ENCODE data around the gene OLFM2.

OLFM2 gene

DNA sequence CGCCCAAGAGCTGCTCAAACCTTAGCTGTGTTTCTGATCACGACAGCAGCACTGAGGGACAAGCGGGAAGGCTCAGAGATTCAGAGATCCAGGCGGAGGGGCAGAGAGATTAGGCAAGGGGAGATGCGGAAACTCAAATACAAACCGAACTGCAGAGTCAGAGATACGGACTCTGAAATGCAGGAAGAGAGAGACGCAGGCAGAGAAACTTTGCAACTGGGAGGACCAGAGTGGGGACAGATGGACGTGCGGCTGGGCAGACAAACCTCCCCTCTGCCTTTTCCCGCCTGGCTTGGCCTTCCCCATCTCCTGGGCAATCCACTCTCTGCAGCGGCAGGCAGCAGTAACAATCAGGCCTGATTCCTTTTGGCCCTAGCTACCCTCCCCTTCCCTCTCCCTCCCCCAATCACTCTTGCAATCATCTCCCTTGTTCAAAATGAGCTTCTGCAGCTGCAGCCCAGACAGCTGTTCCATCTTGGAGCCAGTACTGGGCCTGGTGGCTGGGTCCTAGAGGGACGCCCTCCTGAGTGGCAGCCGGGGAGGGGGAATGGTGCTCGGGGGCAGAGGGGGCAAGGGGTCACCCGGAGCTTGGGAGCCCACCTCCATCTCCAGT is 29.7 kb downstream of the OLFM2 start:
- no peak for DNase-seq (ENCODE audit: low spot score)

DNA sequence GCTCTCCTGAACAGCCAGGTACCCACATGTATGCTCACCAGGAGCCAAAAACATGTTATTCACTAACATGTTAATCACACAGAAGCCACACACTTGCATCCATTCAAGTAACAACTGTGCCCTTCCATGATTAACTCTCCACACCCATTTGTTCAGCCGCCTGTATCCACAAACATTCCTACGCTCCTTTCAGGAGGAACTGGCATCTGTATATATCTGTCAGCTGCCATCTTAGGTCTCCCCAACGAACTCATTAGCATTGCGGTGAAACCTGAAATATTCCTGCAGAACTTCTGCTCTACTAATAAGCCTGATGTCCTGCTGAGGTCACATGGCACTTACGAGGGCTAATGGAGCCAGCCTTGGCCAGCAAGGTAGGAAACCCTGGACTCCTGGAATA is 33.0 kb downstream of the OLFM2 start:
- DNase-seq (ENCODE audit: low spot score) = no peak

DNA sequence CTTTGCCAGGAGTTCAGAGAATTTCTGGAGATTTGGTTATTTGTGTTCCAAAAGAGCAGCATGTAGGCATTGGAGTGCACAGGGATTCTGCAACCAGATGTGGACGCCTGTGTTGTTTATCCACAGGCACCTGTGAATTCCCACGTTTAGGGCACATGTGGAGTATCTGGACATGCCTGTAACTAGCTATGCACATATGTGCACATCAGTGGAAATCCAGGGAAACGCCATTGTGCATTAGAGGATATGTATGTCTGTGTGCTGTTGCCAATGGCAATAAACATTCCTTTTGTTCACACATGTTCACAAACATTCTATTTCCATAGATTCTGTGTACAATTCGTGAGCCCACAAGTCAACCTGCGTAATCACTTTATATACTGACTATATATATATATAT is 34.7 kb downstream of the OLFM2 start:
- DNase-seq (ENCODE audit: low spot score) = no peak

DNA sequence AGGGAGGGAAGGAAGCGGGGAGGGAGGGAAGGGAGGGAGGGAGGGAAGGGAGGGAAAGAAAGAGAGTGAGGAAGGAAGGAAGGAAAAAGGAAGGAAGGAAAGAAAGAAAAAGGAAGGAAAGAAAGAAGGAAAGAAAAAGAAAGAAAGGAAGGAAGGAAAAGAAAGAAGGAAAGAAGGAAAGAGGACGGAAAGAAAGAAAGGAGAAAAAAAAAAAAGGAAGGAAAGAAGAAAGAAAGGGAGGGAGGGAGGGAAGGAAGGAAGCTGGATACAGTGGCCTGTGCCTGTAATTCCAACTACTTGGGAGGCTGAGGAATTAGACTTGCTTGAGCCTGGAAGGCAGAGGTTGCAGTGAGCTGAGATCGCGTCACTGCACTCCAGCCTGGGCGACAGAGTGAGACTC is 35.3 kb downstream of the OLFM2 start:
- DNase-seq (ENCODE audit: low spot score) = no peak

DNA sequence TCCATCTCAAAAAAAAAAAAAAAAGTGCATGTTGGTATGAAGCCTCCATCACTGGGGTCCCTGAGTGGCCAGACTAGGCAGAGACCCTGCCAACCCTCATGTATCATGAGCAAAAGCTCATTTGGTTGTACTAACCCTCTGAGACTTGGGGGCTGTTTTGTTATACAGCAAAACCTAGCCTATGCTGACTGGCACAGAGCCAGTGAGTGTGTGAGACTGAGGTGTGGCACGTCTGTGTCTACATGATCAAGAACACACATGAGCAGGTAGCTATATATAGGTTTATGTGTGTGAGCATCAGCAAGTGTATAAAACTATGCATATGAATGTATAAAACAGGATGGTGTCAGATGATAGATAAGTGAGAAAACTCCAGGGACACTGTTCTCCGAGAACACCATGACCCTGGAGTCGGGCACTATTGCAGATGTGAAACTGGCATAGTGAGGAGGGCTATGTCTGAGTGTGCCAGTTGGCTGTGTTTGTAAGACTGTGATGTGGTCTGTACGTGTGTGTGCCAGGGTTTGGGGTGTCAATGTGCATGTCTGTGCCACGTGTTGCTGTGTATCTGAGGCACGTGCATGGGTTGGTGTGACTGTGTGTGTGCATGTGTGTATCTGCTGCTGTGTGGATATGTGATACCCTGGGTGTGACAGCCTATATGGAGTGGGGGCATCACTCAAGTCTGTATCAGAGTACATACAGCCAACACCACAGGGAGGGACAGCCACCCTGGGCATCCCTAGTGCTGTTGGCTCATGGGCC is 44.5 kb downstream of the OLFM2 start:
- no peak for DNase-seq (ENCODE audit: low spot score)

DNA sequence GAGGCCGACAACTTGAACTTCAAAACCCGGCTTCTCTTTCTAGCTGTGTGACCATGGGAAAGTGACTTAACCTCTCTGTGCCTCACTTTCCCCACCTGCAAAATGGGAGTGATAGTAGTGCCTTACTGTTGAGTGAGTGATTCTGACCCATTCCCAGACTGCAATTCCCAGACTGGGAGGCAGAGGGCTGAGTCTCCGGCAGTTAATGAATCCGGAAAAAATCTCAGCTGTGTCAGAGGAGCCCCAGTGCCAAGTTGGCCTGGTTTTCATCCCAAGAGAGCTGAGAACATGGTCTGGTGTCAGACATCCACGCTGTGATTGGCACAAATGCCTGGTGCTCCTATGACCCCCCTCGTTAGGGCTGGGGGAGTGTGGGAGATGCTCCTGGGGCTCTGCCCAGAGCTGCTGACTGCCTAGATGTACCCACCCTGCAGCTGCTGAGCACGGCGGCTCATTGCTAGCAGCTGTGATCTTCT is 51.2 kb downstream of the OLFM2 start:
- DNase-seq (ENCODE audit: low spot score) = peak; percentile 37

DNA sequence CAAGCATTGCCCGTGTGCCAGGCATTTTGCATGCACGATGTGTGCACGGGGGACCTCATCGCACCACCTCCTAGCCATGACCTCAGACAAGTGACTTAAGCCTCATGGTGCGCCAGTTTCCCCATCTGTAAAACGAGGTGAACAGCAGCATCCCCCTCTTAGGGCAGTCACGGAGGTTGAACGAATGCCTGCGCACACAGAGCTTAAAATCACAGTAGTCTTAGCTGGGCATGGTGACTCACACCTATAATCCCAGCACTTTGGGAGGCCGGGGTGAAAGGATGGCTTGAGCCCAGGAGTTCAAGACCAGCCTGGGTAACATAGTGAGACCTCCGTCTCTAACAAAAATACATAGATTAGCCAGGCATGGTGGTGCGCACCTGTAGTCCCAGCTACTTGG is 52.6 kb downstream of the OLFM2 start:
- no peak for DNase-seq (ENCODE audit: low spot score)

DNA sequence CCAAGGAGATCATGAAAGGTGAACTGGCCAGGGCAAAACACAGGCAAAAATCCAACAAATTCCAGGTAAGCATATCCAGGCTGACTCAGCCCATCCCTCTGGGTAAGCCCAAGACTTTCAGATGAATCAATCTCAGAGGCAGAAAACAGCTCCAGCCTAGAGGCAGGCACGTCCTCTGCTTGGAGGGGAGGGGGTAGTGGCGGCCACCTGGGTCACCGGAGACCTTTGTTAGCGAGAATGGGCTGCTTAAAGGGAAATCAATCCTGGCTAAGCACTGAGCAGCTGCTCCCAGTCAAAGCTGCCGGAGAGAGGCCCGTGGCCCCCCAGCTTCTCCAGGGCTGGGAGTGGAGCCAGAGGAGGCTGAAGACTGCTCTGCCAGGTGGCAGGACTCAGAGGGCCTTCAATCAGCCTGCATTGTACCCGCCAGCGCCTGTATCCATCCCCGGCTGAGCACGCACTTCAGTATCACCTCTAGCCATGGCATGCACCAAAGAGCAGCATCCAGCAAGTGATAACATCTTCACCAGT is 53.0 kb downstream of the OLFM2 start:
- DNase-seq (ENCODE audit: low spot score) = no peak

DNA sequence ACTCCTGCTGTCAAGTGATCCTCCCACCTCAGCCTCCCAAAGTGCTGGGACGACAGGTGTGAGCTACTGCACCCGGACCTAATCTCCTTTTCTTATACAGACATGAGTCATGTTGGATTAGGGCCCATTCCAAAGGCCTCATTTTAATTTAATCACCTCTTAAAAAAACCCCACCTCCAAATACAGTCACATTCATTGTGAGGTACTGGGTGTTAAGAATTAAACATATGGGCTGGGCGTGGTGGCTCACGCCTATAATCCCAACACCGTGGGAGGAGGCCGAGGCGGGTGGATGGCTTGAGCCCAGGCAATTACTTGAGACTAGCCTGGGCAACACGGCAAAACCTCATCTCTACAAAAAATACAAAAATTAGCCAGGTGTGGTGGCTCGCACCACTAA is 54.6 kb downstream of the OLFM2 start:
- DNase-seq (ENCODE audit: low spot score) = peak; percentile 23

DNA sequence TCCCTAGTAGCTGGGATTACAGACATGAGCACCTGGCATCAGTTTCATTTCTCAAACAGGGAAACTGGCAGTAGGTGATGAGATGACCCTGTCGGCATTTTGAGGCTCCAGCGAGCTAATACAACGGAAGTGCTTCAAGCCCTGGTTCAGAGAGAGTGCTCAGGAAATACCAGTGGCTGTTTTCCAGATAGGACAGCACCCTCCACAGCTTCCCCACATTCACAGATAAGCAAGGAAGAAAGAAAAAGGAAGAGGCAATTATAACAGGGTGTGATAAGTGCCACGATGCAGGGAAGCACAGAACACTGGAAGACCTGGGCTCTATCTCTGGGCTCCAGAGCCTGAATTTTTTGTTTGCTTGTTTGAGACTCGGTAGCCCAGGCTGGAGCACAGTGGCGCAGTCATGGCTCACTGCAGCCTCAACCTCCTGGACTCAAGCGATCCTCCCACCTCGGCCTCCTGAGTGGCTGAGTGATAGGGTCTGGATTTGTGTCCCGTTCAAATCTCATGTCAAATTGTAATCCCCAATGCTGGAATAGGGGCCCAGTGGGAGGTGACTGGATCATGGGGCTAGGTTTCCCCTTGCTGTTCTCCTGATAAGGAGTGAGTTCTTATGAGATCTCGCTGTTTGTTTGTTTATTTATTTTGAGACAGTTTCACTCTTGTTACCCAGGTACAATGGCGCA is 57.7 kb downstream of the OLFM2 start:
- DNase-seq (ENCODE audit: low spot score) = no peak

DNA sequence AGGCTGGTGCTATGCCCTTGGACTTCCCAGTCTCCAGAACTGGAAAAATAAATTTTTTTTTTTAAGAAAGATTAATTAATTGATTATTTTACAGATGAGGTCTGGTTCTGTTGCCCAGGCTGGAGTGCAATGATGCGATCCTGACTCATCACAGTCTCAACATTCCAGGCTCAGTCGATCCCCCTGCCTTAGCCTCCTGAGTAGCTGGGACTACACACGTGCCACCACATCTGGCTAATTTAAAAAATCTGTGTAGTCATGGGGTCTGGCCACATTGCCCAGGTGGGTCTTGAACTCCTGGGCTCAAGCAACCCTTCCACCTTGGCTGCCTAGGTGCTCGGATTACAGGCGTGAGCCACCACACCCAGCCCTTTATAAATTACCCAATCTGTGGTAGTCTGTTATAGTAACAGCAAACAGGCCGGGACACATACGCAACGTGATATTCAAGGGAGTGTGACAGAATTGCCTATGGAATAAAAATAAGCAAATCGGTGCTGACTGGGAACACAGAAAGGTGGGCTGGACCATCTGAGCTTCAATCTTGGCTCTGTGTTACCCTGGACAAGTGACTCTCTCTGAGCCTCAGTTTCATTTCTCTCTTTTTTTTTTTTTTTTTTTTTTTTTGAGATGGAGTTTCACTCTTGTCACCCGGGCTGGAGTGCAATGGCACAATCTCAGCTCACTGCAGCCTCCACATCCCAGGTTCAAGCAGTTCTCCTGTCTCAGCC is 58.4 kb downstream of the OLFM2 start:
- peak; percentile 45 for DNase-seq (ENCODE audit: low spot score)

DNA sequence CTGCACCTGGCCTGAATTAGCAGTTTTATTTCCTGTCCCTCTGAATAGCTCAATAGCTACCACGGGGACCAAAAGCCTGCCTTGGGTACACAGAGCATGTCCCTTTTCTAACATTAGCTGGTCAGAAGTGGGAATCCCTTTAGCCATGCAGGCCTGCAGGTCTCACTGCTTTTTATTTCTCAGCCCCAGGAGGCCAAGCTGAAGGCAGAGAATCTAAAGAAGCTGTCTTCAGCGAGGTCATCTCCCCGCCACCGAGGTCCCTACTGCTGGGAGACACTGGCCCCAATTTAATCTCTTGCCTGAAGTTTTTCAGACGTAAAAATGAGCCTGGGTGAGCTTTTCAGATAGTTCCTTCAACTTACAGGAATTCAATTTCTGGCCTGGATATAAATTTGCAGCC is 60.5 kb downstream of the OLFM2 start:
- no peak for DNase-seq (ENCODE audit: low spot score)

DNA sequence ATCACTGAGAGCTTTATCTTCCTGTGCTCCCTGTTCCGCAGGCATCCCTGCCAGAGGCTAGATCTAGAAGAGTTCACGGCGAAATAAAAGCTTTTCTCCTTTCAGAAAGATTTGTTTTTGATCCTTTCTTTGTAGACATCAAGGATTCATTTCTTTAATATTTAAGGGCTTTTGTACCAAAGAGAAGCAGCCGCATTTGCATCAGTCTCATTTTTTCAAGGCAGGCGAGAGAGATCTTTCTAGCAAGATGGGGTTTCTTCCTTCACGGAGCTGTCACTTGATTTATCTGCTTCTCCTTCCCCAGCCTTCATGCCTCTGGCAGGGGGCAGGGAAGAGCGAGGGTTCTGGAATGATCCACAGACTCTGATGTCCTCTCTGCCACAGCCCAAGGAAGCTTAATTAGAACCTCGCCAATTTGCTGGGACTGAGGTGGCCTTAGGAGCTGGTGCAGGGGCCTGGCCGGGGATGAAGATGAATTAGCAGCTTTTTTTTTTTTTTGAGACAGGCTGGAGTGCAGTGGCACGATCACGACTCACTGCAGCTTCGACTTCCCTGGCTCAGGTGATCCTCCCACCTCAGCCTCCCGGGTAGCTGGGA is 61.2 kb downstream of the OLFM2 start:
- DNase-seq (ENCODE audit: low spot score) = no peak

DNA sequence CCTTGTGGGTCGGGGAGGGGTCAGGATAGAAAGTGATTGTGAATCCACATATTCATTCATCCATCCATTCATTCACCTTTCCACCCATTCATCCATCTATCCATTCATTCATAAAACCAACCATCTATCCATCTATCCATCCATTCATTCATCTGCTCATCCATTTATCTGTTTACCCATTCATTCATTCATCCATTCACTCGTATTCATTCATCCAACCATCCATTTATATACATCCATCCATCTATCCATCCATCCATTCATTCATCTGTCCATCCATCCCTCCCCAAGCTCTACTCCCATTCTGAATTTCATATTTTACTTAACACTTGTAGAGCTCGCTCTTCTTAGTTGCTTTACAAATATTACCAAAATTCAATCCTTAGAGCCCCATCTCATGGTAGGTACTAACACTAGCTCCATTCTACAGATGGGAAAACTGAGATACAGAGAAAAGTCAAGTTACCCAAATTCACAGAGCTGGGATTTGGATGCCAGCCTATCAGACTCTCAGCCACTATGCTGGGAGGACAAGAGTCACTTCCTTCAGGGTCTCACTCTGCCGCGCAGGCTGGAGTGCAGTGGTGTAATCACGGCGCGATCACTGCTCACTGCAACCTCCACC is 63.6 kb downstream of the OLFM2 start:
- no peak for DNase-seq (ENCODE audit: low spot score)

DNA sequence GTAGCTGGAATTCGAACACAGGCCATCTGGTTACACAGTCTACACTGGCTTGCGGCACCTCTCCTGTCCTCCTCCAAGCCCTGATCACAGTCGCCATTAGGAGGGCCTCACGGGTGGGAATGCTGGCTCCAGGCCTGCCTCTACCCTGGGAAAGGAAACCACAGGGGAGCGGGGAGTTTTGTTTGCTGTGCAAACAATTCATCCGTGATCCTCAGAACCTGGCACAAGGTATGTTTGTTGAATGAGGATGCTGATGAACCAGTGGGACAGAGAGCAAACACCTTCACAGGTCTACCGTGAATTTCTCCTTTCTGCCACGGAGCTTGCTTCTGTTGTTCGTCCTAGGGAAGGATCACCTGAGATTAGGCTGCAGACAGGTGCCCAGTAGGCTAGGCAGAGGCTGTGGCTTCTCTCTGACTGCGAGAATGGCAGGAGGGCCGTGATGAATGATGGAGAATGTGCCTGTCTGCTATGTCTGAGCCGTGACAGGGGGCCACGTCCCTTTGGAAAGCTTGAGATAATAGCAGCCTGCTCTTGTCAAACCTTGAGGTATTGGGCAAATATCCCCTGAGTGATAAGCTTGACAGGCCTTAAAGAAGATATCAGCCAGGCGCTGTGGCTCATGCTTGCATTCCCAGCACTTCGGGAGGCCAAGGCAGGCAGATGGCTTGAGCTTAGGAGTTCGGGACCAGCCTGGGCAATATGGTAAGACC is 64.5 kb downstream of the OLFM2 start:
- no peak for DNase-seq (ENCODE audit: low spot score)

DNA sequence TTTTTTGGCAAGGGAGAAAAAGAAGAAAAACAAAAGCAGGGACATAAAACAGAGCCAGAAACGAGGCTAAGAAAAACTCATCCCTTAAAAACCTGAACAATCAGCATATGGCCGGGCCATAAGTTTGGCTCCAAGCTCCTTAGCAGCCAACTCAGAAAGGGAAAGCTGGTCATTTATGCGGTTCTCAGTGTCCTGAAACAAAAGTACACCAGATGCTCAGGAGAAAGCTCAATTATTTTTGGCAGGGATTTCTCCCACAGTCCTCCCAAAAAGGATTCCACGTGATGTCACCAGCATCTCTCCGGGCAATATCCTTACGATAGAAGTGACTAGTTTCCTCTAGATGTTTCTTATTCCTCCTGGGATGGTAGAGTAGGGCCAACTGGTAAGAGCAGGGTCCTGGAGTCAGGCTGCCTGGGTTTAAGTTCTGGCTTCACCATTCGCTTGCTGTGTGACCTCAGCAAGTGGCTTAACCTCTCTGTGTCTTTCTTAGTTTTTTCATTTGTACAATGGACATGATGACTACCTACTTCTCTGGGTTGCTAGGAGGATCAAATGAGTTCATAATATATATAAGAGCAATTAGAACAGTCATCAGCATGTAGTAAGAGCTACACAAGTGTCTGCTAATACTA is 67.2 kb downstream of the OLFM2 start:
- DNase-seq (ENCODE audit: low spot score) = no peak

DNA sequence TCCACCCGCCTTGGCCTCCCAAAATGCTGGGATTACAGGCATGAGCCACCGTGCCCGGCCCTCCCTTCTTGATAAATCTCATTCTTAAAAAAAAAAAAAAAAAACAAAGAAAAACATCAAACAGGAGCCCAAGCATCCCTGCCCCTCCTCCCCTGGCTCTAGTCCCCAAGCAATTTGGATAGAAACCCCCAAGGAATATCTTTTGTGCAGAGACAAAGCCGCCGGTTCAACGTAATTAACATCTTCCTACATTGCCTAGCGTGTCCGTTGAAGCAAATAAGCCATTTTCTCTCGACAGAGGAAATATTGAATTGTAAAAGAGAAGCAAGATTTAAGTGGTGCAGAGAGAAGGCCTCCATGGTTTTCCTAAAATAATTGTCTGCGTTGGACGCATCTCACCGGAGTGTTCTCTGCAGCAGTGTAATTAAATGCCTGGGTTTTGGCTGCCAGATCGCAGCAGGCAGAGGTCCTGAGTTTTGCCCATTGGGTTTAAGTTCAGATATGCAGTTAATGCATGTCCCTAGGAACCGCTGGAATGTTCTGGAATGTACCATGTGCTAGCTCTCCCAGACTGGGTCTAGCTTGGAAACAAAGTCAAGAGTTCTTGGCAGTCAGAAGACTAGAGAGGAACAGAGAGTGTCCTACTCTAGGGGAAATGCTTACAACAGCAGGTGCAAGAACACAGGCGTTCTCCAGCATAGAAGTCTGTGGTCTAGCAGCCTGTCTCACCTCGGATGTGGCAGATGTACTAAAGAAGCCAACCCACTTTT is 70.4 kb downstream of the OLFM2 start:
- no peak for DNase-seq (ENCODE audit: low spot score)

DNA sequence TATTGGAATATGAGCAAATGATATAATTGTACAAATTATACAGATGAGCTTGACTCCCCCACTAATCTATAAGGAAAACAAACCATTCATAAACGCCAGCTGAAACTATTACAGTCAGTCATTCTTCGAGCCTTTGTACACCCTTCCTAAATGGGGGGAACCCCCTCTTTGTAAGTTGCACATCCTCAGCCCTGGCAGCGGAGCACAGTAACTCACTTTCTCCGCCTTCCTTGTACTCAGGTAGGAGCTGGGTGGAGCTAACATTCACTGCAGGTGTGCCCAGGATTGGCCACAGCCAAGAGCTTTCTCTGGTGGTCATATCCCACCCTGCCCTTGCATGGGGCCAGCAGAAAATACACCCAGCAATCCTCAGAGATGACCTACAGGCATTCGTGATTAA is 72.6 kb downstream of the OLFM2 start:
- no peak for DNase-seq (ENCODE audit: low spot score)

DNA sequence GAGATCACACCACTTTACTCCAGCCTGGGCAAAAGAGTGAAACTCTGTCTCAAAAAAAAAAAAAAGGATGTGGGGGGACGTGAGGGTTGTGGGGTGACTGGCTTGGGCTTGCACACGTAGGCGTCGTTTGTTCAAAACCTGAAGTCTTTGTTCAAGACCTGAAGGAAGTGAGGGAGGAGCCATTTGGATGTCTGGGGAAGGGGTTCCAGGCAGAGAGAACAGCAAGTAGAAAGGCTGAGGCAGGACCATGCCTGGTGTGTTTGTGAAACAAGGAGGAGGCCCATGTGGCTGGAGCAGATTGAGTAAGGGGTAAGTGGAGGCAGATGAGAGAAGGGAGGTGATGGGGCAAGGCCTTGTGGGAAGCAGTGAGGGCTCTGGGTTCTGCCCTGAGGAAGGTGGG is 73.4 kb downstream of the OLFM2 start:
- DNase-seq (ENCODE audit: low spot score) = no peak

DNA sequence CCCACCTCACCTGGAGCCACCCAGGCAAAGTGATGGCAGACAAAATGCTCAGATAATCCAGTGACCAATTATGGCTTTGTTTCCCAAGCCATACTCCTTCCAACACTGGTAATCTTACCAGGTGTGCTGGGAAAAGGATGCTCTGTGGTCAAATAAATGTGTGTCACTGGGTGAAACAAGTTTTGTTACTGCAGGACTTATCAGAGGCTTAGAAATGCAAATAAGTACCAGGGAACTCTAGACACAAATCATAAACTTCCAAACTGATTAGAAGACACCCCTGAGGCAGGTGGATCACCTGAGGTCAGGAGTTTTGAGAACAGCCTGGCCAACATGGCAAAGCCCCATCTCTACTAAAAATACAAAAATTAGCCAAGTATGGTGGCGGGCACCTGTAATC is 74.8 kb downstream of the OLFM2 start:
- no peak for DNase-seq (ENCODE audit: low spot score)

Data from RKO (cell line).